Activated CD4-positive, alpha-beta T cell treated with anti-CD3 and anti-CD28 coated beads, Interleukin-10, Interleukin-2, amounts not matched to agents 100 ng/mL and 50 ng/mL, durations not matched to agents 16 hours and 8 hours (primary cell): ENCODE results near the gene CSNK1D.

Experiments used
- DNase-seq: peaks from one replicate; pipeline ENCODE4 v3.0.0-alpha.2; 2020

The CSNK1D gene

GRCh38 chr17:82294064-82294773 lies 20.7 kb upstream of the CSNK1D start:
- no peak for DNase-seq

DNA sequence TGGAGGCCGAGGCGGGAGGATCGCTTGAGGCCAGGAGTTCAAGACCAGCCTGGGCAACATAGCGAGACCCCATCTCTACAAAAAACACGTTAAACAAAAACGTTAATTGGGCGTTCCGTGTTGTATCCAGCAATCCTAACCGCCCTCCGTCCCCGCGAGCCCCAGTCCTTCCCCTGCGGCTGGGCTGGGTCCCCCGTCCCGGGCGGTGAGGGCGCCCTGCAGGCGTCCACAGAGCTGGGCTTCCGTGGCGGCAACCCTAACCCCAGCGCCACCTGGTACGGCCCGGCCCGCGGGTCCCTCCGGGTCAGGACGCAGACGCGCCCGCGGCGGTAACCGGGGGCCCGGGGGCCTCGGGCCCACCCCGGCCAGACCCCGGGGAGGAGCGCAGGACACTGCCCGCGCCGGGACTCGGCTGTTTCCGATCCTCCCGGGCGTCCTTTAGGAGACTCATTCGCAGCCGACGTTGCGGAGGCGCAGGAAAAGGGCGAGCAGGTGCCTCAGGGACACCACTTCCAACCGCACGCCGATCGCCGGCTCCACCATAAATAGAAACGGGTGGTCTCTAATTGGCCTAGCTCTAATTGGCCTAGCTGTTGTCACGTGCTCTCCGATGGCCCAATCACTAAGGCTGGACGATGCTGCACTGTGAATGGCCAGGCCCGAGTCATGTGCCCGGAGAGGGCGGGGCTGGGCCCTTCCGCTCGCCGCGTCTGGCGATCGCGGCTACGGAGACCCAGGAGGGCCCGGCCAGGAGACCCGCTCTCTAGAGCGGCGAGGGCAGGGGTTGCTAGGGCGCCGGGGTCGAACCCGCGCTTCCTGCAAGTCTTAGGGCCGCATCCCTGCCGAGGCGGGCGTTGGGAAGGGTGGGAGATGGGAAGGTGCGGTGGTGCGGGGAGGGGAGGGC lies 19.0 kb upstream of the CSNK1D start:
- DNase-seq, result peak; percentile 98

DNA sequence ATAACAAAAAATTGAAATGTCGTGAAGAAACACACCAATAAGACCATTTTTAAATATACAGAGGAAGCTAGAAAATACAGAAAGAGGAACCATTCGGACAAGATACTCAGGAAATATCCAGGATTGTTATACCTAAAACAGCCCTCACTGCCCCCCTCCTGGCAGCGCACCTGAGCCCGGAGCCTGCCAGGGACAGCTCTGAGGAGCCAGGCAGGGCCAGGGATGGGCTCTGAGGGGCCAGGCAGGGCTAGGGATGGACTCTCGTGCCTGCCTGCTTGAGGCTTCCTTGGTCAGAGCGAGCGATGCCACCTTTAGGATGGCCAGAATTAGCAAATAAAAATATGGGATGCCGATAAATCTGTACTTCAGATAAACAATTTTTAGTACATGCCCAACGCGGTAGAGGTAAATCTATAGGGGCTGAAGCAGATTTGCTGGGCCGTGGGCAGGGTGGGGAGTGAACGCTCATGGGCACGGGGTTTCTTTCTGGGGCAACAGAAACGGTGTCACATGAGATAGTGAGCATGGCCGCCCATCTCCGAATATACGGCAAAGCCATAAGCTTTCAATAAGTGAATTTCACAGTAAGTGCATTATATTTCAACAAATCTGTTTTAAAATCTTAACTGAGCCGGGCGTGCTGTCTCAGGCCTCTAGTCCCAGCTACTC lies 18.2 kb upstream of the CSNK1D start:
- no peak for DNase-seq

DNA sequence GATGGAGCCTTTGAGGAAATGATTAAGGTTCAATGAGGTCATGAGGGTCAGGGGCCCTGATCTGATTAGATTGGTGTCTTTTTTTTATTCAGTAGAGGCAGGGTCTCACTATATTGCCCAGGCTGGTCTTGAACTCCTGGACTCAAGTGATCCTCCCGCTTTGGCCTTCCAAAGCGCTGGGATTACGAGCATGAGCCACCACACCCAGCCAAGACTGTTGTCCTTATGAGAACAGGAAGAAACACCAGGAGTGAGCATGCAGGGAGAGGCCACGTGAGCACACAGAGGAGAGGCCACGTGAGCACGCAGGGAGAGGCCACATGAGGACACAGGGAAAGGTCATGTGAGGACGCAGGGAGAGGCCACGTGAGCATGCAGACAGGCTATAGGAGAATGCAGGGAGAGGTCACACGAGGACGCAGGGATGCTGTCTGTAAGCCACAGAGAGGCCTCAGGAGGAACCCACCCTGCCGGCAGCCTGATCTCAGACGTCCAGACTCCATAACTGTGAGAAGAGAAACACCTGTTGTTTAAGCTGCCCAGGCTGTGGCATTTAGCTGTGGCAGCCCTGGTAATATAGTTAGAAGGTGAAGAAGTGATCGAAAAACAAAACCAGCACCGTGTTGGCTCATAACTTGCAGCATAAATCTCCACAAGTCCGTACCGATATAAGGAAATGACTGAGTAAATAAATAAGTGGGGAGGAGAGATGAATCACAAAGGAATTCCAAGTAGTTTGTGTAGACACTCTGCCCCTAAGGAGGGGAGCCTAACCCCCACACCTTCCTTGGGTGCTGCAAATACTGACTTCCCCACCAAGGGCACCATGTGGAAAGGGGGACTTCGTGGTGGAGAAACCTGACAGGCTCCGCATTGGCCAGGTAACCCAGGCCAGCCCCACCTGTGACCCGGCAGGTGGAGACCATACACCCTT lies 14.6 kb upstream of the CSNK1D start:
- no peak for DNase-seq

GRCh38 chr17:82287013-82287867 lies 13.7 kb upstream of the CSNK1D start:
- DNase-seq, result no peak

GRCh38 chr17:82285141-82285540 lies 11.6 kb upstream of the CSNK1D start:
- DNase-seq, result no peak

DNA sequence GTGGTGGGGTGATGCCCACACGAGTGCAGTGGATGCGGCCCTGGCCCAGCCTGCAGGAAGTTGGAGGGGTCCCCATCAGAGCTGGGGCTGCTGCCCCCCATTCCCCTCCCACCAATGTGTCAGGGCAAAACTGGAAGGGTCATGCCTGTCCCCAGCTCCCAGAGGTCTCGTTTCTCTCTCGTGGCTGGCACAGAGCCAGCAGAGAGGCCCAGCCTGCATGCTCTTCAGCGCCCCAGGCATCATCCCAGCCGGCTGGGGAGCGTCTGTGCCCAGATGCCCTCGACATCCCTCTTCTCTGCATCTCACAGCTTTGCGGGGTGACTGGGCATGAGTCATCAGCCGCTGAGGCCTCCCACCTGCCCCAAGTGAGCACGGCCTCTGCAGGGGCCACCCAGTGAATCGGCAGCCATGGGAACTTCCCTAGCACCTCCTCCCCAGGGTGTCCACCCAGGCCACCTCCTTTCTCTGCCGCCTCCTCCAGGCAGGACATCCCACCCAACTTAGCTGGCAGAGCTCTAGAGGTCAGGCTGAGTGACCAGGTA lies 9.8 kb upstream of the CSNK1D start:
- DNase-seq, result peak; percentile 54

GRCh38 chr17:82282239-82283207 lies 9.0 kb upstream of the CSNK1D start:
- no peak for DNase-seq

GRCh38 chr17:82281502-82282238 lies 8.2 kb upstream of the CSNK1D start:
- no peak for DNase-seq

- DNase-seq, result no peak
Measured at GRCh38 chr17:82281076-82281475, 7.6 kb upstream of the CSNK1D start.

DNA sequence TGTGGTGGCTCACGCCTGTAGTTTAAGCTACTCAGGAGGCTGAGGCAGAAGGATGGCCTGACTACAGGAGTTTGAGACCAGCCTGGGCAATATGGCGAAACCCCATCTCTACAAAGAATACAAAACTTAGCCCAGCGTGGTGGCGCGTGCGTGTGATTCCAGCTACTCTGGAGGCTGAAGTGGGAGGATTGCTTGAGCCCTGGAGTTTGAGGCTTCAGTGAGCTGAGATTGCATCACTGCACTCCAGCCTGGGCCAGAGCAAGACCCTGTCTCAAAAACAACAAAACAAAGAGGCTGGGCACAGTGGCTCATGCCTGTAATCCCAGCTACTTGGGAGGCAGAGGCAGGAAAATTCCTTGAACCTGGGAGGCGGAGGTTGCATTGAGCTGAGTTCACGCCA lies 7.0 kb upstream of the CSNK1D start:
- DNase-seq, result no peak

- DNase-seq, result no peak
Measured at GRCh38 chr17:82278786-82279391, 5.4 kb upstream of the CSNK1D start.

GRCh38 chr17:82278308-82278707 lies 4.8 kb upstream of the CSNK1D start:
- DNase-seq, result no peak

DNA sequence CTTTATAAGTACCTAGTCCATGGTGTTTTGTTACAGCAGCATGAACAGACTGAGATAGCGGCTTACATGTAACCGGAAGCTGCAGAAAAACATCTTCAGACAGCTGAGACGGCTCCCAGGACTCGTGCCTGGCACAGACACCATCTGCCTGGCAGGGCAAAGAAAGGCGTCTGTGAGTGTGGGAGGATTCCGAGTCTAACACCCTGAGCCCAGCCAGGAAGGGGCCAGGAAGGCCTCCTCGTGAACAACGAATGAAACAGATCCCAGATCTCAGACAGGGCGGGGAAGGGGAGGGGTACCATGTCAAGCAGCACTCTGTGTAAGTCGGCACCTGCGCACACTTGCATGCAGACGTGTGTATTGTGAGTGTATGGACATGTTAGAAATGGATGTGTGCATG lies 4.4 kb upstream of the CSNK1D start:
- no peak for DNase-seq

- no peak for DNase-seq
Measured at GRCh38 chr17:82276938-82277337, 3.4 kb upstream of the CSNK1D start.

GRCh38 chr17:82275326-82275725 lies 1.8 kb upstream of the CSNK1D start:
- no peak for DNase-seq

DNA sequence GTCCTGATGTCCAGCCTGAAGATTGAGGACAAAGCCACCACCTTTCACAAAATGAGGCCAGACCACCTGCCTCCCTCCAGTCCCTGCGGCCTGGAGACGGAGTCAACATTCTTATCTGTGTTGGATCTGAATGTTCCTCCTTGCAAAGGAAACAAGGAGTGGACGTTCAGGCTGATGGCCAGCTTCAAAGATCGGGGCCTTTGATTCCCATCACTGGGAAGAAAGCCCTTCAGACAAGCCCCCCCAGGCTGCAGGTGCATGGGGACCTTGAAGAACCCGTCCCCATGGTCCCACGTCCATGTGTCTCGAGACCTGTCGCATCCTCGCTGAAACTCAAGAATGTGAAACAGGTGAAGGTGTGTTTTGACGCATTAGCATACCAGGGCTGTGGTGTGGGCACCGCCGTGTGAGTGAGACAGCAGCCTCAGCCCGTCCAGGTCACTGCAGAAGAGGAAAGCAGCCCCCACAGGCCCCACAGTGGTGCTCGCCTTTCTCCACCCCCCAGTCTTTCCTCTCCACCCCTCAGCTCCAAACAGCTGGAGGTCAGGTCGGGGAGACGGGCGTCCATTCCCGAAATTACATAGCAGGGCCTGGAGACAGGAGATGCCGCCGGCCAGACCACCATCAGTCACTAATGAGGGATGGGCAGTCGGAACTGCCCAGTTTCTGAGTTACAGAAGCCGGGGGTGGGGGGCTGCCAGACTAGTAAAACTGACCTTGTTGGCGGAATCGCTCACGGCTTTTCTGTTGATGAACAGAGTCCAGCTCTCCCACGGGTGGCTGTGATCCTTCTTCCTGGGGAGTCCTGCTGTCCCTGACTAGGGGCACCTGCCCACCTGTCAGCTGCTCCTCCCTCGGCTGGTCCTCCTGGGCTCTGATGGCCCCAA lies 877 bp upstream of the CSNK1D start:
- no peak for DNase-seq
